Activated CD8-positive, alpha-beta T cell treated with anti-CD3 and anti-CD28 coated beads for 36 hours (primary cell): ENCODE data around the gene HIP1R. TPM values are rescaled to one million over a fixed set of nuclear protein-coding genes. Genes with fewer than 3 reads are reported as not detected.

Experiments
- ATAC-seq: fragments of 200-7000 bp; cut with Tn5 transposase; one replicate; pipeline ENCODE4 v1.10.0; 2021; ENCODE audit warnings: mild to moderate bottlenecking, moderate library complexity
- CTCF ChIA-PET: fragments of 350-600 bp; sonication (Branson Sonifier 250); formaldehyde crosslinking; loops from one replicate; lab custom pipeline; 2021; ENCODE audit warnings: antibody characterized with exemption; lab: Charles Lee
- POLR2A ChIA-PET: fragments of 350-600 bp; sonication (Branson Sonifier 250); formaldehyde crosslinking; loops from one replicate; lab custom pipeline; 2021; ENCODE audit warnings: antibody characterized with exemption; lab: Charles Lee
- DNase-seq: peaks from one replicate; pipeline ENCODE4 v3.0.0-alpha.2; 2020
- H3K27ac Mint-ChIP-seq: one replicate; pipeline ENCODE4 v1.8.0; 2021; ENCODE audit warnings: mild to moderate bottlenecking, mixed read lengths
- H3K27me3 Mint-ChIP-seq: one replicate; pipeline ENCODE4 v1.8.0; 2021; ENCODE audit warnings: mixed read lengths
- H3K36me3 Mint-ChIP-seq: one replicate; pipeline ENCODE4 v1.8.0; 2021; ENCODE audit warnings: low read depth, mixed read lengths
- H3K4me1 Mint-ChIP-seq: one replicate; pipeline ENCODE4 v1.8.0; 2021; ENCODE audit warnings: low read depth, mixed read lengths
- H3K4me3 Mint-ChIP-seq: one replicate; pipeline ENCODE4 v1.8.0; 2021; ENCODE audit warnings: mild to moderate bottlenecking, moderate library complexity, mixed read lengths
- H3K9me3 Mint-ChIP-seq: one replicate; pipeline ENCODE4 v1.8.0; 2021; ENCODE audit warnings: mixed read lengths
- CTCF ChIP-seq: fragments of 200-600 bp; IDR thresholded peaks from one replicate; pipeline ENCODE4 v1.8.0; 2022; ENCODE audit warnings: antibody characterized with exemption, mild to moderate bottlenecking
- intact Hi-C: fragments of 100-400 bp; cut with micrococcal nuclease; formaldehyde crosslinking; loops from one replicate; pipeline ENCODE4 v1.10.0; 2022
- total RNA-seq, 2 experiments: library from RNA; stranded (reverse); gene quantifications; one replicate each; pipeline ENCODE4 v1.2.3, GENCODE V29; 2021

The HIP1R gene
- total RNA-seq, 2 experiments from 2014 or later, result 22.8 to 22.9 TPM

DNA sequence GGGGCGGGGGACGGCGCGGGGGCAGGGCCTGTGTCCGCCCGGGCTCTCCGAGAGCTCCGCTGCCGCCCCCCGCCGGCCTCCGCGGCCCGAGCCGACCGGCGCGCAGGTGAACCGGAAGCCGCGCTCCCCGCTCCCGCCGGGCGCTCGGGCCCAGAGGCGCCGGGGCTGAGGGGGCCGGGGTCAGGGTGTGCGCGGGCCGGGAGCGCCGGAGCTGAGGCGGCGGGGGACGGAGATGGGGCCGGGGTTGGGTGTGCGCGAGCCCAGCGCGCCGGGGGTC, 431 bp downstream of the HIP1R start:
- TF ChIP-seq CTCF, result no peak
- Mint-ChIP-seq H3K9me3 (no peaks in the 10 kb centered on the region), H3K27ac (no peak overlapping the region), H3K4me1 (peaks cover 41% of the 10 kb centered on the region), H3K4me3 (peak overlapping the region; percentile 92), H3K36me3 (peaks cover 4% of the 10 kb centered on the region), H3K27me3 (no peaks in the 10 kb centered on the region)
- intact Hi-C loops, result no loop called here
- CTCF ChIA-PET, result interaction anchor here (0.8 to 3.4 kb wide), 3 partner anchors 11 to 42 kb away, joined by 3 to 8 read pairs (median 5); no protein-coding TSS in a partner anchor
- POLR2A ChIA-PET, result interaction anchor here (0.7 to 1.9 kb wide), 9 partner anchors 9 to 138 kb away, joined by 3 to 6 read pairs (median 4); no protein-coding TSS in a partner anchor
- DNase-seq, result peak; percentile 36
- peak; percentile 46 for ATAC-seq

DNA sequence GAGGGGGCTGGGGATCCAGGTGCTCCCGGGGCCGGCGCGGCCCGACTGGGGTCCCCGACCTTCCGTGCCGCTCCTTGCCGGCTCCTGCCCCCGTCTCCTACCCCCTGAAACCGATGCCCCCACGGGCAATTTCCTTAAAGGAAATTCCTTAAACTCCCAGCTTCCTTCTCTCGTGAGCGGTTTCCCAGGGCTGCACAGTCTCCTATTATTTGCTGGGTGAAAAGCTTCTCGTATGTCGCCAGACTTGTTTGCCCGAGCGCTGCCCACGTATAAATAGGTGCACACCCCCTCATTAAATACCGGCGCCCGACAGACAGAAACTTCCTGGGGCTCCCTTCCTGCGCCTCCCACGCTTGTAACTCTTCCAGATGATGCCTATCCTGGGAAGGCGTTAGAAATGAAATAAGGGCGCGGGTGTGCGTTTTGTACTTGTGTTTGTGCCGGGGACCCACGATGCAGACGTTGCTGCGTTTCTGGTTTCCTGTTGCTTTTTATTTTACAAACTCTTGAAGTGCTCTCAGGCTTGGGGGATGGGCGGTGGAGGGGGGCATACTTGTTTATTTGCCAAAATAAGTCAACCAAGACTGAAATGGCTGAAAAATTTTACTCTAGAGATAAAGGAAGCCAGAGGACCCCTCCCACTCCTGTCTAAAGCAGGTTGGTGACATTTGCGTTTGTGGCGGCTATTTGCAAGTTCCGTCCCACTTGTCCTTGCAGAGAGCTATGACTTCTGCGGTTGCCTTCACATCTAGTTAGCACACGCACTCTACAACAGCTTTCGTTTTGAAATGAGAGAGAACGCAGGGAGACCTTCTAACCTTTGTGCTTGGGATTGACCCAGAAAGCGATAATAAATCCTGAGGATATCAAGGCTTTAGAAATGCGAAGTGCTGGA, 1.0 kb downstream of the HIP1R start:
- Mint-ChIP-seq H3K9me3 (no peaks in the 10 kb centered on the region), H3K36me3 (peaks cover 4% of the 10 kb centered on the region), H3K4me1 (peaks cover 44% of the 10 kb centered on the region), H3K4me3 (peak overlapping the region; percentile 92), H3K27ac (peak overlapping the region; percentile 88), H3K27me3 (no peaks in the 10 kb centered on the region)
- CTCF ChIA-PET, result interaction anchor here (0.8 to 3.4 kb wide), 3 partner anchors 10 to 43 kb away, joined by 3 to 8 read pairs (median 5); no protein-coding TSS in a partner anchor
- peak; percentile 77 for DNase-seq
- intact Hi-C loops, result no loop called here
- peak; percentile 74 for ATAC-seq
- no peak for TF ChIP-seq CTCF
- POLR2A ChIA-PET, result interaction anchor here (0.6 to 1.9 kb wide), 11 partner anchors 10 to 143 kb away, joined by 3 to 6 read pairs (median 4); partner anchors contain the start of gene OGFOD2

GRCh38 chr12:122837306-122838265, 2.3 kb downstream of the HIP1R start:
- Mint-ChIP-seq H3K9me3 (no peaks in the 10 kb centered on the region), H3K36me3 (peaks cover 4% of the 10 kb centered on the region), H3K4me1 (peaks cover 45% of the 10 kb centered on the region), H3K4me3 (no peak overlapping the region), H3K27me3 (no peaks in the 10 kb centered on the region), H3K27ac (no peak overlapping the region)
- ChIA-PET POLR2A (interaction anchor here (0.8 kb wide), 1 partner anchor 40 kb away, joined by 3 read pairs; no protein-coding TSS in a partner anchor), CTCF (interaction anchor here (3.4 kb wide), 1 partner anchor 44 kb away, joined by 8 read pairs; no protein-coding TSS in a partner anchor)
- intact Hi-C loops, result no loop called here
- TF ChIP-seq CTCF, result no peak
- DNase-seq (no peak), ATAC-seq (no peak)

DNA sequence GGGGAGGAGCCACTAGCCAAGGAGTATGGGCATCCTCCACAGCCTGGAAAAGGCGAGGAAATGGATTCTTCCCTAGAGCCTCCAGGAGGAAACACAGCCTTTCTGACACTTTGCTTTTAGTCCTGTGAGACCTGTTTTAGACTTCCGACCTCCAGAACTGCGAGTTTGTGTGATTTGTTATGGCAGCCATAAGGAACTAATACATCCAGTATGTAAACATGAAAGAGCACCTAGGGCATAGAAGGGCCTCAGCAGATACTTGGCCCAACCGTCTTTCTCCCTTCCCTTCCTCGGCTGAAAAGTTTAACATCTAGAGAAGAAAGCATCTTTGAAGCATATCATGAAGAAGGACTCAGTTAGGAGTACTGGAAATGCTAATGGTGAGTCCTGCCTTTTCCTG, 3.6 kb downstream of the HIP1R start:
- Mint-ChIP-seq H3K27me3 (no peaks in the 10 kb centered on the region), H3K27ac (no peak overlapping the region), H3K4me3 (no peak overlapping the region), H3K36me3 (peaks cover 4% of the 10 kb centered on the region), H3K4me1 (peaks cover 45% of the 10 kb centered on the region), H3K9me3 (no peaks in the 10 kb centered on the region)
- ATAC-seq (no peak), DNase-seq (no peak)
- intact Hi-C loops, result no loop called here
- ChIA-PET POLR2A (no interaction called here), CTCF (interaction anchor here (3.4 kb wide), 1 partner anchor 45 kb away, joined by 8 read pairs; no protein-coding TSS in a partner anchor)
- TF ChIP-seq CTCF, result no peak
